GM12872 (cell line): ENCODE results near the gene TJP3.

Experiments used
- TF ChIP-seq, protein P1 (sequence below): IDR thresholded peaks from 3 replicates; pipeline ENCODE4 v1.5.1; 2011; ENCODE audit warnings: low read depth, mild to moderate bottlenecking, low read length, moderate library complexity; ENCODE audit not compliant: insufficient read depth

The TJP3 gene

DNA sequence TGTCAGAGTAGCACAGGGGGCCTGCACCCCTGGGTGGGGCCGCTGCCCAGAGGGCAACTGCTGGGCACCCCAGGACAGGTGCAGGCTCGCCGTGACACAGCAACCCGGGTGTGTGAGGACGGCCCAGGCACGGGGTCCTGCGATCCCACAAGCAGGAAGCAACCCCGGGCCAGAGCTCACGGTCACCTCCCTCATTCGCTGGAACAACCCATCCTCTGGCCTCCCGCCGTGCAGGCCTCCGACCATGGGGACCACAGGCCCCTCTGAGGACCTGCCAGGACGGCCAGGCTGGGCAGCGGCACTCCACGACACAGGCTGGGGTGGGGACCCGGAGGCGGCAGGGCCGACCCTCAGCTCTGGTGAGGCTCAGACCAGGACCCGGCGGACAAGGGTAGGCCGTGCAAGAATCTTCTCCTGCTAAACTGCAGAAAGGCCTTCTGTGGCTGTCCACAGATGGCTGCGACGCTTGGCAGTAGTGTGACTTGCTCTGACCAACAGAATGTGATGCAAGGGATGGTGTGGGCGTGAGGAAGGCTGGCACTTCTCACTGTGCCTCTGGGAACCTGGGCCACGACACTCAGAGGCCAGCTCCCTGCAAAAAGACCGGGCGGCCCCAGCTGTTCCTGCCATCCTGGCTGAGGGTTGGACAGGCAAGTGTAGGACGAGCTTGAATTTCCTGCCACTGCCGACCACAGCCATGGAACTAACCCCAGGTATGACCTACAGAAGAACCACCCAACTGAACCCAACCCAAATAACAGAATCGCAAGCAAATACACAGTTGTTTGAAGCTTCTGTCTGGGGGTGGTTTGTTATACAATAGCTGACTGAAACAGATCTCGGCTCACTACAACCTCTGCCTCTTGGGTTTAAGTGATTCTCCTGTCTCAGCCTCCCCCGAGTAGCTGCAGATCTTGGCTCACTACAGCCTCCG lies 34.4 kb upstream of the TJP3 start:
- TF ChIP-seq, protein P1, sequence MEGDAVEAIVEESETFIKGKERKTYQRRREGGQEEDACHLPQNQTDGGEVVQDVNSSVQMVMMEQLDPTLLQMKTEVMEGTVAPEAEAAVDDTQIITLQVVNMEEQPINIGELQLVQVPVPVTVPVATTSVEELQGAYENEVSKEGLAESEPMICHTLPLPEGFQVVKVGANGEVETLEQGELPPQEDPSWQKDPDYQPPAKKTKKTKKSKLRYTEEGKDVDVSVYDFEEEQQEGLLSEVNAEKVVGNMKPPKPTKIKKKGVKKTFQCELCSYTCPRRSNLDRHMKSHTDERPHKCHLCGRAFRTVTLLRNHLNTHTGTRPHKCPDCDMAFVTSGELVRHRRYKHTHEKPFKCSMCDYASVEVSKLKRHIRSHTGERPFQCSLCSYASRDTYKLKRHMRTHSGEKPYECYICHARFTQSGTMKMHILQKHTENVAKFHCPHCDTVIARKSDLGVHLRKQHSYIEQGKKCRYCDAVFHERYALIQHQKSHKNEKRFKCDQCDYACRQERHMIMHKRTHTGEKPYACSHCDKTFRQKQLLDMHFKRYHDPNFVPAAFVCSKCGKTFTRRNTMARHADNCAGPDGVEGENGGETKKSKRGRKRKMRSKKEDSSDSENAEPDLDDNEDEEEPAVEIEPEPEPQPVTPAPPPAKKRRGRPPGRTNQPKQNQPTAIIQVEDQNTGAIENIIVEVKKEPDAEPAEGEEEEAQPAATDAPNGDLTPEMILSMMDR, result no peak

DNA sequence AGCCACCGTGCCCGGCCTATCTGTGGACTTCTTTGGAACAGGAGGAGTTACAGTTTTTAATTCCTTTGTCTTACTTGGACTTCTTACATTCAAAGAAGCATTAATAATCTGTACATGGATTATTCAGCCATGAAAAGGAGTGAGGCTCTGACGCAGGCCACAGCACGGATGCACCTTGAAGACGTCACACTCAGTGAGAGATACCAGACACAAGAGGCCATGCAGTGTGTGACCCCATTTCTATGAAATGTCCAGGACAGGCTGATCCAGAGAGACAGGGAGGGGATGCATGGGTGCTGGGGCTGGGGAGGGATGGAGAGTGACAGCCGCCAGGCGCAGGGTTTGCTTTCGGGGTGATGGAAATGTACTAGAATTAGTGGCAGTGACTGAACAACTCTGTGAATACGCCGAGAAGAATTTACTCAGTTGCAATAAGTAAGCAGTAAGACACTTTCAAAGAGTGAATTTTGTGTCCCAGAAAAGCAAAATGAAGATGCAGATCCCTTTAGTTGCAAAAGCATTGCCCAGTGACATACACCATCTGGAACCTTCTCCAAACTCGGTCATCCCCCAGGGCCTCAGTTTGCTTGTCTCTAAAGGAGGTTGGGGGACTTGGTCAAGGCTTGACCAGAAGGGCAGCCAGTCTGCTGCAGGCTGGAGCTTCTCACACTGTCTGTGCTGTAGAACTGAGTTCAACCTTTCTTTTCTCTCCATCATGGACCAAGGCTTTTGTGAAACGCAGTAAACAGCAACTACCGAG lies 33.2 kb upstream of the TJP3 start:
- TF ChIP-seq, protein P1, result no peak

GRCh38 chr19:3678188-3678587 lies 30.0 kb upstream of the TJP3 start:
- TF ChIP-seq, protein P1, result no peak

GRCh38 chr19:3679138-3679537 lies 29.0 kb upstream of the TJP3 start:
- TF ChIP-seq, protein P1, result no peak

DNA sequence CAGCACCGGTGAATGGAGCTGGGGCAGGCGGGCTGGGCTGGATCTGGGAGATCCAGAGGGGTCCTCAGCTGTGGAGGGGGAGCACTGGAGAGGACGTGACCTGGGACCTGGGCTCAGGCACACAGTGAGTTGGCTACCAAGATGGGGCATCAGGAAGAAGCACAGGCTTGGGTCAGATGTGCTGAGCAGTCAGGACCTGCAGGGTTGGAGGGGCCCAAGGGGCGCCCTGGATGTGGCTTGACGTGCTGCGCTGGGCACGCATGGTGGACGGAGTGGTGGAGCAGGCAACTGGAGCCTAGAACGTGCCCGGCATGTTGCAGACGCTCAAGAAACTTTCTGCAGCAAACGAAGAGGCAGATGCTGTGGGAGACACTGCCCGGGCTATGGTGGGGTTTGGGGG lies 28.6 kb upstream of the TJP3 start:
- TF ChIP-seq, protein P1, result no peak

GRCh38 chr19:3680939-3681338 lies 27.2 kb upstream of the TJP3 start:
- TF ChIP-seq, protein P1, result no peak

GRCh38 chr19:3682286-3682685 lies 25.9 kb upstream of the TJP3 start:
- TF ChIP-seq, protein P1, result no peak
